Measurements from ENCODE around the gene ADGRL2. TPM values are rescaled to one million over a fixed set of nuclear protein-coding genes. Genes with fewer than 3 reads are reported as not detected.
"Not testable (repeated sequence)": the region's sequence is repeated elsewhere in the genome, so short reads cannot be mapped to it uniquely, and the experiment has no call there.

ADGRL2 gene
- total RNA-seq, 1 donor from 2014 or later: 41.9 TPM

- DNase-seq (ENCODE audit: low spot score): no peak
These were observed 46.3 kb downstream of the ADGRL2 start for GRCh38 chr1:81847063-81847462.

- no peak for DNase-seq (ENCODE audit: low spot score)
These were observed 48.3 kb downstream of the ADGRL2 start for GRCh38 chr1:81848880-81849682.

GRCh38 chr1:81850031-81850430 lies 49.3 kb downstream of the ADGRL2 start:
- DNase-seq (ENCODE audit: low spot score): no peak

GRCh38 chr1:81850495-81850894 lies 49.8 kb downstream of the ADGRL2 start:
- no peak for DNase-seq (ENCODE audit: low spot score)

GRCh38 chr1:81851217-81851616 lies 50.5 kb downstream of the ADGRL2 start:
- no peak for DNase-seq (ENCODE audit: low spot score)

- DNase-seq (ENCODE audit: low spot score): no peak
These were observed 52.2 kb downstream of the ADGRL2 start for GRCh38 chr1:81852961-81853360.

GRCh38 chr1:81867235-81867634 lies 66.5 kb downstream of the ADGRL2 start:
- no peak for DNase-seq (ENCODE audit: low spot score)

- DNase-seq (ENCODE audit: low spot score): no peak
These were observed 68.6 kb downstream of the ADGRL2 start for GRCh38 chr1:81869307-81869706.

GRCh38 chr1:81871091-81871490 lies 70.4 kb downstream of the ADGRL2 start:
- DNase-seq (ENCODE audit: low spot score): not testable (repeated sequence)

- DNase-seq (ENCODE audit: low spot score): no peak
These were observed 73.2 kb downstream of the ADGRL2 start for GRCh38 chr1:81873946-81874345.

GRCh38 chr1:81874461-81874860 lies 73.7 kb downstream of the ADGRL2 start:
- no peak for DNase-seq (ENCODE audit: low spot score)

- no peak for DNase-seq (ENCODE audit: low spot score)
These were observed 74.2 kb downstream of the ADGRL2 start for GRCh38 chr1:81874940-81875339.

GRCh38 chr1:81876901-81877733 lies 76.4 kb downstream of the ADGRL2 start:
- DNase-seq (ENCODE audit: low spot score): no peak

- no peak for DNase-seq (ENCODE audit: low spot score)
These were observed 77.2 kb downstream of the ADGRL2 start for GRCh38 chr1:81877940-81878339.

- DNase-seq (ENCODE audit: low spot score): no peak
These were observed 77.8 kb downstream of the ADGRL2 start for GRCh38 chr1:81878538-81878937.

GRCh38 chr1:81880781-81881180 lies 80.0 kb downstream of the ADGRL2 start:
- no peak for DNase-seq (ENCODE audit: low spot score)

GRCh38 chr1:81885291-81885690 lies 84.6 kb downstream of the ADGRL2 start:
- no peak for DNase-seq (ENCODE audit: low spot score)

- DNase-seq (ENCODE audit: low spot score): not testable (repeated sequence)
These were observed 85.6 kb downstream of the ADGRL2 start for GRCh38 chr1:81886292-81886691.

GRCh38 chr1:81887421-81888144 lies 86.8 kb downstream of the ADGRL2 start:
- DNase-seq (ENCODE audit: low spot score): no peak

GRCh38 chr1:81889166-81889565 lies 88.4 kb downstream of the ADGRL2 start:
- no peak for DNase-seq (ENCODE audit: low spot score)

GRCh38 chr1:81894867-81895266 lies 94.1 kb downstream of the ADGRL2 start:
- DNase-seq (ENCODE audit: low spot score): no peak

GRCh38 chr1:81899214-81899821 lies 98.6 kb downstream of the ADGRL2 start:
- no peak for DNase-seq (ENCODE audit: low spot score)
